Testis (tissue), 2 donors: Measurements from ENCODE around the gene DDA1.

ENCODE experiments used
- CTCF ChIP-seq, 3 experiments: fragments of 450-650 bp in 2 of 3; fragments of 200-600 bp in 1 of 3; sonication (generic) in 1 of 3; IDR thresholded peaks; one replicate each; pipeline ENCODE4 v1.5.1; 2016 to 2019; ENCODE audit warnings: antibody characterized with exemption in 3 of 3, mild to moderate bottlenecking in 2 of 3, moderate library complexity in 1 of 3
- POLR2A ChIP-seq: fragments of 450-650 bp; IDR thresholded peaks from one replicate; pipeline ENCODE4 v1.6.1; 2017; ENCODE audit warnings: antibody characterized with exemption, mild to moderate bottlenecking, moderate library complexity

DNA sequence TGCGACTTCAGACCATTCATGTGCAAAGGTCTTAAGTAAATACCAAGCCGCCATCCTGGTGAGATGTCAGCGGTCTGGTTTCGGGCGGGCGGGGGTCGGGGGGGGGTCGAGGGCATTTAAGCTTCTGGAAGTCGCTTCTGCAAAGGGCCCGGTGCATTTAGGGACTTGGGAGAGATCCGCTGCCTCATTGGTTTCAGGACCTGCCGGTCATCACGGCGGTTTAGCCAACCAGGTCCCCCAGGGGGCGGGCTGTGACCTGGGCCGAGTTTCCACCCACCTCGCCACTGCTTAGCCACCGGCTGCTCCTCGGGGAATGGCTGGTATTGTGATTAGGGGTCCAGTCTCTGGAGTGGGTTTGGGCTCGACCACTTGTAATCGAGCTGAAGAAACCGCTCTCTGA is 19.9 kb upstream of the DDA1 start:
- TF ChIP-seq CTCF (IDR thresholded peaks at IDR 0.05) (no peak), POLR2A (no peak)
